Activated B cell treated with CpG ODN at 0.5 μM for 24 hours (primary cell): ENCODE data around the gene NOX1. TPM values are rescaled to one million over a fixed set of nuclear protein-coding genes. Genes with fewer than 3 reads are reported as not detected.
"Not testable (repeated sequence)": the region's sequence is repeated elsewhere in the genome, so short reads cannot be mapped to it uniquely, and the experiment has no call there.

Experiments used
- ATAC-seq: fragments of 200-7000 bp; cut with Tn5 transposase; one replicate; pipeline ENCODE4 v1.10.0; 2021; ENCODE audit warnings: low read depth, mild to moderate bottlenecking, moderate library complexity
- CTCF ChIA-PET: fragments of 350-600 bp; sonication (Branson Sonifier 250); formaldehyde crosslinking; loops from one replicate; lab custom pipeline; 2021; ENCODE audit warnings: antibody characterized with exemption; lab: Charles Lee
- POLR2A ChIA-PET: fragments of 350-600 bp; sonication (Branson Sonifier 250); formaldehyde crosslinking; loops from one replicate; lab custom pipeline; 2021; ENCODE audit warnings: antibody characterized with exemption; lab: Charles Lee
- DNase-seq: peaks from one replicate; pipeline ENCODE4 v3.0.0; 2022
- H3K27ac Mint-ChIP-seq: one replicate; pipeline ENCODE4 v1.8.0; 2020; ENCODE audit warnings: mixed read lengths
- H3K27me3 Mint-ChIP-seq: one replicate; pipeline ENCODE4 v1.8.0; 2021; ENCODE audit warnings: mixed read lengths
- H3K36me3 Mint-ChIP-seq: one replicate; pipeline ENCODE4 v1.8.0; 2021; ENCODE audit warnings: low read depth, mixed read lengths
- H3K4me1 Mint-ChIP-seq: one replicate; pipeline ENCODE4 v1.8.0; 2021; ENCODE audit warnings: mixed read lengths
- H3K4me3 Mint-ChIP-seq: one replicate; pipeline ENCODE4 v1.8.0; 2020; ENCODE audit warnings: mild to moderate bottlenecking, mixed read lengths
- H3K9me3 Mint-ChIP-seq: one replicate; pipeline ENCODE4 v1.8.0; 2020; ENCODE audit warnings: mixed read lengths
- CTCF ChIP-seq: fragments of 200-600 bp; IDR thresholded peaks from one replicate; pipeline ENCODE4 v1.8.0; 2022; ENCODE audit warnings: antibody characterized with exemption, mild to moderate bottlenecking
- intact Hi-C: fragments of 100-400 bp; cut with micrococcal nuclease; formaldehyde crosslinking; loops from one replicate; pipeline ENCODE4 v1.15.1; 2024
- total RNA-seq: library from RNA; stranded (reverse); gene quantifications from 2 replicates; pipeline ENCODE4 v1.2.3, GENCODE V29; 2022

Gene NOX1
- total RNA-seq, 1 donor from 2014 or later: not detected

GRCh38 chrX:100804780-100805179, 69.4 kb downstream of the NOX1 start:
- no peak for TF ChIP-seq CTCF
- no peak overlapping the region for H3K4me3 Mint-ChIP-seq
- peaks cover 13% of the 10 kb centered on the region for H3K27me3 Mint-ChIP-seq
- ATAC-seq (no peak), DNase-seq (no peak)
- intact Hi-C loops: no loop called here
- H3K27ac Mint-ChIP-seq: no peak overlapping the region
- H3K9me3 Mint-ChIP-seq: peaks cover 10% of the 10 kb centered on the region
- no peaks in the 10 kb centered on the region for H3K4me1 Mint-ChIP-seq
- peaks cover 2% of the 10 kb centered on the region for H3K36me3 Mint-ChIP-seq
- ChIA-PET POLR2A (no interaction called here), CTCF (no interaction called here)

DNA sequence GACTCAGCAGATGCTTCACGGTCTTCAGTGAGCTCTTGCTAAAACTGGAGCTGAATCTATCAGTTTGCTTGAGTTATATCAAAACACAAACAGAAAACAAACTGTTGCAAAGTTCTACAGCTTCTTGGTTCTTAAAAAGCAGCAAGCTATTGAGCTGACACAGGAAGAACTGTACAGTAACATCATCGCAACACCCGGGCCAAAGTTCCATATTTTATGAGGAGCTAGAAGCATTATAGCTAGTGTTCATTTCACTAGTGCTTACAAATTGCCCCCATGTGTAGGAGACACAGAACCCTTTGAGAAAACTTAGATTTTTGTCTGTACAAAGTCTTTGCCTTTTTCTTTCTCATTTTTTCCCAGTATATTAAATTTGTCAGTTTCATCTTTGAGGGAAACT, 71.3 kb downstream of the NOX1 start:
- ChIA-PET CTCF (no interaction called here), POLR2A (no interaction called here)
- ATAC-seq (no peak), DNase-seq (no peak)
- peaks cover 2% of the 10 kb centered on the region for H3K27me3 Mint-ChIP-seq
- no peak overlapping the region for H3K4me3 Mint-ChIP-seq
- no peak overlapping the region for H3K27ac Mint-ChIP-seq
- intact Hi-C loops: no loop called here
- H3K9me3 Mint-ChIP-seq: peaks cover 10% of the 10 kb centered on the region
- H3K36me3 Mint-ChIP-seq: peaks cover 2% of the 10 kb centered on the region
- TF ChIP-seq CTCF: no peak
- H3K4me1 Mint-ChIP-seq: no peaks in the 10 kb centered on the region

- Mint-ChIP-seq H3K36me3 (no peaks in the 10 kb centered on the region), H3K27ac (no peak overlapping the region), H3K27me3 (no peaks in the 10 kb centered on the region), H3K4me3 (no peak overlapping the region), H3K4me1 (no peaks in the 10 kb centered on the region), H3K9me3 (no peaks in the 10 kb centered on the region)
- intact Hi-C loops: no loop called here
- DNase-seq (no peak), ATAC-seq (no peak)
- CTCF ChIA-PET: no interaction called here
- POLR2A ChIA-PET: no interaction called here
- TF ChIP-seq CTCF: no peak
Observed at GRCh38 chrX:100798484-100799214, 75.5 kb downstream of the NOX1 start.

DNA sequence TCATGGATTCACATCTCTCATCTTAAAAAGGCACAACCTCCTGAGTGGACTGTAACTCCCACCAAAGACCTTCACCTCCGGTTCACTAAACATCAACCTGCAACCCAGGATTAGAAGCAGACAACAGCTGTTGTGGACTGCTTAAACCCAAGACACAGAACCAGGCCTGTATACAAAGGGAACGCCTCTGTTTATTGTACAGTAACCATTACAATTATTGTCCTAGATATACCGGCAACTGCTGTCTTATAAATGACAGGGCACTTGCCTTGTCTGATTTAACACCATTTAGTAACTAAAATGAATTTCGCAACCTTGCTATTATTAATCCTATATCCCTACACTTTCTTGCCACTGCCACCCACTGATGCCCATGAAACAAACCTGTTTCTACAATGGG, 76.8 kb downstream of the NOX1 start:
- no peak for ATAC-seq
- CTCF ChIA-PET: no interaction called here

GRCh38 chrX:100796371-100796770, 77.8 kb downstream of the NOX1 start:
- CTCF ChIA-PET: not testable (repeated sequence)

More for the DNA sequence above, 76.8 kb downstream of the NOX1 start:
- no peaks in the 10 kb centered on the region for H3K9me3 Mint-ChIP-seq
- no peak overlapping the region for H3K4me3 Mint-ChIP-seq
- POLR2A ChIA-PET: no interaction called here
- H3K27me3 Mint-ChIP-seq: no peaks in the 10 kb centered on the region
- no peaks in the 10 kb centered on the region for H3K4me1 Mint-ChIP-seq
- intact Hi-C loops: no loop called here
- H3K27ac Mint-ChIP-seq: no peak overlapping the region
- TF ChIP-seq CTCF: no peak
- no peaks in the 10 kb centered on the region for H3K36me3 Mint-ChIP-seq
- DNase-seq: no peak

More at GRCh38 chrX:100796371-100796770, 77.8 kb downstream of the NOX1 start:
- H3K4me3 Mint-ChIP-seq, intact Hi-C loops, H3K9me3 Mint-ChIP-seq, POLR2A ChIA-PET, H3K36me3 Mint-ChIP-seq, ATAC-seq, H3K27ac Mint-ChIP-seq, DNase-seq, H3K27me3 Mint-ChIP-seq, H3K4me1 Mint-ChIP-seq: not testable (repeated sequence)

Other genes with a start within 250 kb of the NOX1 start
- gene TSPAN6, start 237.6 kb downstream of the NOX1 start, total RNA-seq: 0.07 and 0.12 TPM in 2 replicates
- gene SRPX2, start 230.2 kb downstream of the NOX1 start, total RNA-seq: not detected in 2 replicates
- 0.20 and 0.39 TPM in 2 replicates for gene SYTL4, start 142.2 kb downstream of the NOX1 start, total RNA-seq
- 27.7 TPM in 2 replicates for gene CSTF2, start 54.0 kb downstream of the NOX1 start, total RNA-seq
- 2.0 and 2.2 TPM in 2 replicates for gene XKRX, start 54.6 kb upstream of the NOX1 start, total RNA-seq
- not detected in 2 replicates for gene ARL13A, start 95.3 kb upstream of the NOX1 start, total RNA-seq
- gene TRMT2B, start 177.8 kb upstream of the NOX1 start, total RNA-seq: 28.8 and 37.9 TPM in 2 replicates
- not detected in 2 replicates for gene TMEM35A, start 204.5 kb upstream of the NOX1 start, total RNA-seq
- 2.6 and 3.1 TPM in 2 replicates for gene CENPI, start 223.8 kb upstream of the NOX1 start, total RNA-seq